GF-D8 (cell line): ENCODE data around the gene RHOD.

Experiments used
- DNase-seq: peaks from one replicate; lab custom pipeline; 2025; lab: John Stamatoyannopoulos, UW

Gene RHOD

DNA sequence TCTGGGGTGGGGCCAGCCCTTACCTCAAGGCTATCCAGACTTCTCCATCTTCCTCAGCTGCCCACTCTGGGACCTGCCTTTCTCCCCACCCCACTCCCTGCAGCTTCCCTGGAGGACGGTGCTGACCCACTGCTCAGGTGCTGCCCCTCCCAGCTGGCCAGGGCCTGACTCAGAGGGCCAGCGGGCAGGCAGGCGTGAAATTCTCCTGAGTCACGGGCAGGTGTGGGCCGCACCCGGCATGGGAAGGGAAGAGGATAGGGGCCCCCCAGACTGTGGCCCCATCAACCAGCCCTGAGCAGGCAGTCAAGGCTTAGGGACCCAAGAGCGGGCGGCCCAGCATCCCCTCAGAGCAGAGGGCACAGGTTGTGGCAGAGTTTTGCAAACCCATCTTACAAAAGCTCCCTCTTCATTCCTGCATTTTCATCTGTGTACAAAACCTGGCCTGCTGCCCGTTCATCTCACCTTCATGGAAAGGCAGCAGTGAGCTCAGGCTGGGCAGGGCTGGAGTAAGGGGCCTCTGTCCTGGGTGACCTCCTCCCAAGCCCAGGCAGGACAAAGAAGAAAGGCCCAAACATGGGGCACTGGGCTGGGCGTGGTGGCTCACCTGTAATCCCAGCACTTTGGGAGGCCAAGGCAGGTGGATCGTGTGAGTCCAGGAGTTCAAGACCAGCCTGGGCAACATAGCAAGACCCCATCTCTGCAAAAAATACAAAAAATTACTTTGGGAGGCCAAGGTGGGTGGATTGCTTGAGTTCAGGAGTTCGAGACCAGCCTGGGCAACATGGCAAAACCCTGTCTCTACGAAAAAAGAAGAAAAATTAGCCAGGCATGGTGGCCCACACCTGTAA is 6.1 kb downstream of the RHOD start:
- DNase-seq = no peak

DNA sequence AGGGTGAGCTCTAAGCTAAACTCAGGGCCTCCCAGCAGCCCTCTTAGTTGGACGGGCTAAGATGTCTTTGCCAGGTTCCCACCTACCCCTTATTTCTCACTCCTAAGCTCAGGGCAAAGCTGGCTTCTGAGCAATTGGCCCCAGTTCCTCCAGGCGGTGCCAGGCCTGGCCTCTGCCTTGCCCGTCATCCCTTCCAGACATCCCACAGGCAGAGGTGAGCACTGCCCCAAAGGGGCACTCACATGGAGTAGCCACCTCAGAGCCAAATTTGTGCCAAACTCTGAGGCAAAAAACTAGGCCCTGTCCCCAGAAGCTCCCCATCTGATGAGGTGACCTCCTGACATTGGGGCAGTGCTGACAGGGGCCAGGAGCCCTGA is 9.7 kb downstream of the RHOD start:
- DNase-seq = no peak

DNA sequence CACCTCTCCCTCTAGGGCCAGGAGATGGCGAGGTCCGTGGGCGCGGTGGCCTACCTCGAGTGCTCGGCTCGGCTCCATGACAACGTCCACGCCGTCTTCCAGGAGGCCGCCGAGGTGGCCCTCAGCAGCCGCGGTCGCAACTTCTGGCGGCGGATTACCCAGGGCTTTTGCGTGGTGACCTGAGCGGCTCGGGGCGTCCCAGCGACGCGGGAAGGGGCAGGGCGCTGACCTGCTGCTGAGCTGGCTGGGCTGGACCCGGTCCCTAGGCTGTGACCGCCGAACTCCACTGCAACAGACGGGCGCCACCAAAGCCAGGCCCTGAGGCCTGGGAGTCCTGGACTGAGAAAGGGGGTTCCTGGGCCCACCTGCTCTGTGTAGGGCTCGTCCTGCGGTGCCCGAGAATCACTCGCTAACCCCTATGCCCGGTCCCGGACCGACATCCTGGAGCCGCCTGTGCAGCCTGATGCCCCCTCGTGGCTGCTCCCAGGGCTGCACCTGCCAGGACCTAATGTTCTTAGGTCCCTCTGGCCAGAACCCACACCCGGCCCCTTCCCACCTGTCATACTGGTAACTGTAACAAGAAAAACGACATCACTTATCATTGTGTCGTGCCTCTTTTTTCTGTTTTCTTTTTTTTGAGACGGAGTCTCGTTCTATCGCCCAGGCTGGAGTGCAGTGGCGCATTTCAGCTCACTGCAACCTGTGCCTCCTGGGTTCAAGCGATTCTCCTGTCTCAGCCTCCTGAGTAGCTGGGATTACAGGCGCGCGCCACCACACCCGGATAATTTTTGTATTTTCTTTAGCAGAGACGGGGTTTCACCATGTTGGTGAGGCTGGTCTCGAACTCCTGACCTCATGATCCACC is 15.0 kb downstream of the RHOD start:
- DNase-seq = no peak

DNA sequence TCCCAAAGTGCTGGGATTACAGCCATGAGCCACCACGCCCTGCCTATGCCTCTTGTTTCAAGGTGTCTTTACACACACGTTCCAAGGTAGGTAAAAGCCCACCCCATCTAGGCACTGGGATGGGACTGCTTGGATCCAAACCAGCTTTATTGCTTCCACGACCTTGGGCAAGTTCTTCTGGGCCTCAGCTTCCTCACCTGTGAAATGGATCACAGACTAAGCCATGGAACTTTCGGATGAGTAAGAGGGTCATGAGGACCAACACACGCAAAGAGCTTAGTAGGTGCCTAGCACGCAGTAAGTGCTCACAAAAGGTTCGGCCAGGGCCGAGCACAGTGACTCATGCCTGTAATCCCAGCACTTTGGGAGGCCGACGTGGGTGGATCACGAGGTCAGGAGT is 15.6 kb downstream of the RHOD start:
- DNase-seq = no peak

DNA sequence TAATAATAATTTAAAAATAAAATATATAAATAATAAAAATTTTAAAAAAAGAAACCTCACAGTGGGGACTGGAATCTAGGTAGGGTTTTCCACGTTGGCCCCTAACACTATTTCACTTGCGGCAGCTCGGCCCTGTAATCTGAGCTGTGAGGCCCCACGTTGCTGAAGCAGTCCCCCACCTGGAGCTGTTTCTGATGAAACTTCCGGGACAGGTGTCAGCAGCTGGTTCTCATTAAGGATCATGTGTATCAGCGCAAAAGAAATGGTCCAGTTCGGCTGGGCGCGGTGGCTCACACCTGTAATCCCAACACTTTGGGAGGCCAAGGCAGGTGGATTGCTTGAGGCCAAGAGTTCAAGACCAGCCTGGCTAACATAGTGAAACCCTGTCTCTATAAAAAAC is 17.3 kb downstream of the RHOD start:
- no peak for DNase-seq

DNA sequence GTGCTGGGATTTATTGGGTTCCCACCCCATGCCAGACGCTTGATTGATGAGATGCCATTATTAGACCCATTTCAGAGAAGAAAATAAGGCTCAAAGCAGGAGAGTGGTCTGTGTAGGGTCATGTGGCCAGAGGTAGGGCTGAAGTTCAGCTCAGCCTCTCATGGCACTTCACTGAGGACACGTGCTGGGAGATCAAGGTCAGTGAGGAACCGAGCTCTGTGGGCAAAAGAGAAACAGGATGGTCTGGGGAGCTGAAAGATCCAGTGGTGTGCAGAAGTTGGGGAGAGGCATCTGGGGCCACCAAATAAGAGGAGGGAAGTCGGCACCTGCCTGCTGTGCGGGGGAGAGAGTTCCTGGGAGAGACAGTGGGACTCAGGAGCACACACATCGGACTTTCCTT is 19.6 kb downstream of the RHOD start:
- DNase-seq = no peak

DNA sequence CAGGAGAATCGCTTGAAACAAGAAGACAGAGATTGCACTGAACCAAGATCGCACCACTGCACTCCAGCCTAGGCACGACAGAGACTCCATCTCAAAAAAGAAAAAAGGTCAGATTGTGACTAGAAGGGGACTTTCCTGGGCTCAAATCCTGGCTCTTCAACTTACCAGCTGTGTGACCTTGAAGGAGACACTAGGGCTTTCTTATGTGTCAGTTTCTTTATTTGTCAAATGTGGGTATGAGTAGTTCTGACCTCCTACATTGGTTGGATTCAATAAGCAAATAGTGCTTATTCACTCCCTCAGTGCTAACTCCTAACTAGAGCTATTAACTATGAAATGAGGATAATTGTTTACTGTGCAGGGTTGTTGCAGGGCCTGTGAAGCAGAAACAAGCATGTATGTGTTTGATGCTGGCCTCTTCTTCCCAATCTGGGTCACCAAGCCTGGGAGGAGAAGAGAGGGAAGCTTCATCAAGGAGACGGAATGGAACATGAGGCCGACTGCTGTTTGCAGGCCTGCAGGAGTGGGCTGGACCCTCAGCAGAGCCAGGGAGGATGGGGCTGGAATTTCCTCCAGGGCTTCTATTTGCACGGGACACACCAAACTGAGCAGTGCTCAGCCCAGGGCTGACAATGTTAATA is 22.5 kb downstream of the RHOD start:
- no peak for DNase-seq

DNA sequence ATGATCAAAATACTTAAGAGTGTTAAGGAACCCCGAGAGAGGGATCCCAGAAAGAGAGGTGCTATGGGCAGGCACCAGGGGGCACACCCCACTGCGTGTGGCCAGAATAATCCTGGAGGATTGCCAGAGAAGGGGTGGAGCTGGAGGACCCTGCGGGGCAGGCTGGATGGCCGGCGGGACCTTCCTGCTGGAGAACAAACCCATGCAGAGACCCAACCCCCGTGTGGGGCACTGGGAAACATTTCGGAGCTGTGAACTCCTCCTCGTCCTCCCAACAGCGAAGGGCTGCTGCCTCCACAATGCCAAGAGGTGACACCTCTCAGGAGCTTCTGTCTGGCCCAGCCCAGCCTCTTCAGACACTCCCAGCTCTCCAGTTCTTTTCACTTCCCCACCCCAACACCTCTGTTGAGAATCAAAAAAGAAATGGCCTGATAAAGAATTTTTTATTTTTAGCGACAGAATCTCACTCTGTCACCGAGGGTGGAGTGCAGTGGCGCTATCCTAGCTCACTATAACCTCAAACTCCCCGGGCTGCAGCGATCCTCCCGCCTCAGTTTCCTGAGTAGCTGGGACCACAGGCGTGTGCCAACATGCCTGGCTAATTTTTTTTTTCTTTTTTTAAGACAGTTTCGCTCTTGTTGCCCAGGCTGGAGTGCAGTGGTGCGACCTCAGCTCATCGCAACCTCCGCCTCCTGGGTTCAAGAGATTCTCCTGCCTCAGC is 25.6 kb downstream of the RHOD start:
- no peak for DNase-seq

DNA sequence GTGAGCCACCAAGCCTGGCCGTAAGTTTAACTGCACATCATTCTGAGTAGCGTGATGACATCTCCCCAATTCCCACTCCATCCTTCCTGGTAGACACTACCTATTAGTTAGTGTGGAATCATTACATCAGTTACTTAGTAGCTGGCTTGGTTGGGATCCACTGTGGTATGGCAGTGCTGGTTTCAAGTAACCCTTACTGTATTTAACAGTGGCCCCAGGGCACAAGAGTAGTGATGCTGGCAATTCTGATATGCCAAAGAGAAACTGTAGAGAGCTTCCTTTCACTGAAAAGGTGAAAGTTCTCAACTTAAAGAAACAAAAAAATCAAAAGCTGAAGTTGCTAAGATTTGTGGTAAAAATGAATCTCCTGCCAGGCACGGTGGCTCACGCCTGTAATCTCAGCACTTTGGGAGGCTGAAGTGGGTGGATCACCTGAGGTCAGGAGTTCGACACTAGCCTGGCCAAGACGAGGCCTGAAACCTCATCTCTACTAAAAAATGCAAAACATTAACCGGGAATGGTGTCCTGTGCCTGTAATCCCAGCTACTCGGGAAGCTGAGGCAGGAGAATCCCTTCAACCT is 27.2 kb downstream of the RHOD start:
- no peak for DNase-seq

DNA sequence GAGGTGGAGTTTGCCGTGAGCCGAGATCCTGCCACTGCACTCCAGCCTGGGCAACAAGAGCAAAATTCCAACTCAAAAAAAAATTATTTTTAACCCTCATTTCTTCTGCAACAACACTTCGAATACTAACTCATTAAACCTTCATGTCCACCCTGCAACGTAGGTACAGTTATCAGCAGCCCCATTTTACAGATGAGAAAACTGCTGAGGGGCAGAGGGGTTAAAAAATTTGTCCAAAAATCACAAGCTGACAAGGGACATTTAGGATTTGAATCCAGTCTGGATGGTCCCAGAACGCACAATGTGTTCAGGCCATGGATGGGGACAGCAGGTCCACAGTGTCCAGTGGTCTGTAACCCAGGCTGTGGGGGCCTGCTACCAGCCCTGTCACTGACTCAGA is 29.0 kb downstream of the RHOD start:
- no peak for DNase-seq

DNA sequence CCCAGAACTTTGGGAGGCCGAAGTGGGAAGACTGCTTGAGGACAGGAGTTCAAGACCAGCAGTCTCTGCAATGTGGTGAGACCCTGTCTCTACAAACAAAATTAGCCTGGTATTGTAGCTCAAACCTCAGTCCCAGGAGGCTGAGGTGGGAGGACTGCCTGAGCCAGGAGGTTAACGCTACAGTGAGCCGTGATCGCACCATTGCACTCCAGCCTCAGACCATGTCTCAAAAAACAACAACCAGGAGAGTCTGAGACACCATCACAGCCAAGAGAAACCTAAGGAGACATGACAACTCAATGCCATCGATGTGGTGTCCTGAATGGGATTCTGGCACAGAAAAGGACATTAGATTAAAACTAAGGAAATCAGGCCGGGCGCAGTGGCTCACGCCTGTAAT is 34.1 kb downstream of the RHOD start:
- DNase-seq = no peak

DNA sequence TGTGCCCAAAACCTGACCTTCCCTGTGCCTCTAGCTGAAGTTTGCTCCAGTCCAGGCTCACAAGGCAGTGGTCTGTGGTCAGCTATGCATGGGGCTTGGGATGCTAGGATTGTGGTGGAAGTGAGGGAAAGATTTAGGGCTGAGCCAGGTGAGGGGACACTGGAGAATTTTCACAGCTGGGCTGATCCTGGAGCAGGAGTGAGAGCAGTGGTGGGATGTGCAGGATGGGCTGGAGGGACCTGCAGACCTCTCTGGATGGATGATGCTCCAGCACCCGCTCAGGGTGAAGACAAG is 38.5 kb downstream of the RHOD start:
- no peak for DNase-seq

DNA sequence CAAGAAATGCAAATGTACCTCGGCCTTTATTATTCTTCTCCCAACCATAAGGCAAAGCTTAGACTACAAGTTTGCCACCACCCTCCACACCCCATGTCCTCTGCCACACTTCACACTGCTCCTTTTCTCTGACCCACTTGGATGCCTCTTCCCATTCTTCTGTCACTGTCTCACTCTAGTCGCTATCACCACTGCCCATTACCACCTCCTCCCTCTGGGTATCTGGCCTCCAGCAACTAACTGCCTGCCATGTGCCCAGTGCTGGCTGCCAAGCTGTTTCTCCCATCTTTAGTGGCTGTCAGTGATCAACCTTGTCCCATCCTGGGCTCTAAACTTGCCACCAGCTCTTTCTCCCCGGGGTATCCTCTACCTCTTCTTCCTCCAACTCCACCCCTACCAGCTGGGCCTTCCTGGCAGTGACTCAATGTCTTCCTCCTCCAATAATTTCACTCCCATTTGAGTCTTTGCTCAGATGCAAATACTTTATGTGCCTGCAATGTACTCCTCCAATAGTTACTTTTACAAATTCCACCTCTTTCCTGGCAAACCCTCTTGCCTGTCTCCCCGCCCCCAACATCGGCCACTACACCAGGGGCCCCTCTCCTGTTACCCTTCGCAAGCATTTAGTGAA is 42.3 kb downstream of the RHOD start:
- DNase-seq = no peak

DNA sequence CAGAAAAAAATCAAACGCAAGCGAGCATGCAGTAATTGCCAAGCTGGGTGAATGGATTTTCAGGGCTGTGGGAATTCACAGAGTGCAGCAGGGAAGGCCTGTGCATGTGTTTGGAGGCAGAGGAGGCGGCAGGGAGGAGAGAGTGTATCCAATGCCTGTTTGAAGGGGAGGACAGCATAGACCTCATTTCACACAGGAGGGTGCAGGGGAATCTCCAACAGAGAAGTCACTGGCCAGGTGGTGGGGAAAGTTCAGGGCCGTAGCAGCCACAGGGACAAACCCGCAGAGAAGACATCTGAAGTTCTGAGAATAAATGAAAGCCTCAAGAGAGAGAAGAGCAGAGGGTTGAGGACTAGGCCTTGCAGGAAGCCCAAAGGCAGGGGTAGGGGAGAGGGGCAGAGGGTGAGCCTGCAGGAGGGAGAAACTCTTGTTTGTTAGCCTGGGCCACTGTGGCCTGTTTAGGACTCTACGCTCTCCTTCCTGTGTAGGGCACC is 43.2 kb downstream of the RHOD start:
- DNase-seq = no peak

DNA sequence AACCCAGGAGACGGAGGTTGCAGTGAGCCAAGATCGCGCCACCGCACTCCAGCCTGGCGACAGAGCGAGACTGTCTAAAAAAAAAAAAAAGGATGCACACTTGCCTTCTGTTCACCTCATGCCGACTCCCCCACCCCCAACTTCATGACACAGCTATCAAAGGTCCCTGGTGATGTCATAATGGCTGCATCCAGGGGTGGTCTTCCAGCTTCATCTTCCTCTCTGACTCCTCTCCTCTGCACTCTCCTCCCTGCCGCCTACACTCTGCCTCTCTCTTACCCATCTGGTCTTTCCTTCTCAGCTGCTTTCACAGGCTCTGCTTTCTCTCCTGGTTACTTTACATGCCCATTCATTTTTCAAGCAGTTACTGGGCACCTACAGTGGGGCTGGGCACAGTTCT is 46.0 kb downstream of the RHOD start:
- DNase-seq = no peak

DNA sequence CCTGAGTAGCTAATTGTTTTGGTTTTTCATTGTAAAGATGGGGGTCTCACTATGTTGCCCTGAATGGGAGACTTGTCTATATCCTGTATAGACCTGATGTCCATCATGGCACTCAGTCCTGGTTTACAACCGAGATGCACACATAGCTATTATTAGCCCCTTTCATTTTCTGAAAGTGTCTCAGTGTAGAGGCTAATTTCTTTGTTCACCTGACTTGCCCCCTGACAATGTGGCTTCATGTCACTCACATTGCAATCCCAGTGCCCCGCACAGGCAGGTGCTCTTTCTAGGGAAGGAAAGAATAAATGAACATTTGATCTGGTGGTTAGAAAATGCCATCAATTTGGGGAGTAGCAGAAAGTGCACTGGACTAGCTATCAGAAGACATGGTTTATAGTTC is 49.3 kb downstream of the RHOD start:
- no peak for DNase-seq

DNA sequence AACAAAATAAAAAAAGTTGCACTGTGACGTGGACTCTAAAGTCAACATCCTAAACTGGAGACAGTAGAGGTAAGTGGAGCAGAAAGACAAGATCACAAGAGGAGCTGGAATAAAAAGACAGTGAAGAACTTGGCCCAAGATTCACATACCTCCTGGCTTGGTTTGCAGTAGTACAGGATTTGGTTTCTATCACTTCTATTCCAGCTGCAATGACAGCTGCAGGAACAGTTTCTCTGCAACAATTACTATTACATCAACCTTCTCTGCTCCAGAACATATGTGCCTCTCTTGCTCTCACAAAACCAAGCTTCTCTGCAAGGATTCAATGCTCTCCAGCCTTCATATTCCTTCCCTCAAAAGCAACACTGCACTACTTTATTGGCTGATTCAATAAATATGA is 54.6 kb downstream of the RHOD start:
- no peak for DNase-seq

DNA sequence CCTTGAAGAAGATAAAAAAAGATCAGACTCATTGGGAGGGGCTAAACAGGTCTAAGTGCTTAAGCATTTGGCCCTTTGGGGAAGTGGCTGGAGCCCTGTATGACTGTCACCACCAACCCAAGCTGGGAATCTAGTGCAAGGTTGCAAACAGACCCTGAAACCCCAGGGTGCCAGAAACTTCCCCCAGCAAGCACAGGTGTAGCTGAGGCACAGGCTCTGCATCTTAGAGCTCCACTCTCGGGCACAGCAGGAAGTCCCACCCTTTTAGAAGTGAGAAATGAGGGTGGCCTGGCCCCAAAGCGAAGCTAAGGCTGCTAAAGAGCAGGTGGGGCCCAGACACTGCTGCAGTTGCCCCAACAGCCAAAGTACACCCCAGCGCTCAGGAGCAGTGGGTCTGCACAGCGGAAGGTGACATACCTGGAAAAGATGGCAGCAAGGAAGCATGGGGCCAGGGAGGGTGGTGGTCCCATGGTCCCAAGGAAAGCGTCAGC is 56.6 kb downstream of the RHOD start:
- DNase-seq = no peak

DNA sequence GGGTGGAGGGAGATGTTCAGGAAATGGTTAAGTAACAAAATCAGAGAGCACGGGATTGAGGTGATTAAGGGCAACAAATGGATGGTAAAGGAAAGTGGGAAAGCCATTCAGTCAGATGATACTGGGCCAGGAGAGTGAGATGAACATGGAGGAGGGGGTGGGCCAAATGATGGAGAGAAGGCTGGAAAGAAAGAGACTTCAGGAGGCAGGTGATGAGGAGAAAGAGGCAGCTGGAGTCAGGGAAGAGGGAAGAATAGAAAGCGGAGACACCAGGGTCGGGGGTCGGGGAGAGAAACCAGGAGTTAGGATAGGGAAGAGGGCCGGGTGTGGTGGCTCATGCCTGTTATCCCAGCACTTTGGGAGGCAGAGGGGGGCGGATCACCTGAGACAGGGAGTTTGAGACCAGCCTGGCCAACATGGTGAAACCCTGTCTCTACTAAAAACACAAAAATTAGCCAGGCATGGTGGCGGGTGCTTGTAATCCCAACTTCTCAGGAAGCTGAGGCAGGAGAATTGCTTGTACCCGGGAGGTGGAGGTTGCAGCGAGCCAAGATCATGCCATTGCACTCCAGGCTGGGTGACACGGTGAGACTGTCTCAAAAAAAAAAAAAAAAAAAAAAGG is 57.7 kb downstream of the RHOD start:
- no peak for DNase-seq

DNA sequence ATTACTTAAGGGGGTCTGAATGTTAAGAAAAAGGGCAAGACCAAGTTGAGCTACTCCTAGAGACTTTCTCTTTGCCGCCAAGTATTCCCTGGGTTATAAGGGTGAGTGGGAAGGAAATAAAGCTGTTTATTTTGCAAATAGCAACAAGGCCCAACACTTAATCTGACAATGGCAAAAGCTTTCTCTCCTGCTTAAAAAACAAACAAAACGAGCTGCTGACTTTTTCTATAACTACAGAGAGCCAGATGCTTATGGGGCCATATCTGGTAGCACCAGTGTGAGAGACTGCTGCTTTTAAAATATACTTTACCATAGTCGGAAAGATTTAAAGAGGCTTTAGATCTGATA is 60.1 kb downstream of the RHOD start:
- no peak for DNase-seq

DNA sequence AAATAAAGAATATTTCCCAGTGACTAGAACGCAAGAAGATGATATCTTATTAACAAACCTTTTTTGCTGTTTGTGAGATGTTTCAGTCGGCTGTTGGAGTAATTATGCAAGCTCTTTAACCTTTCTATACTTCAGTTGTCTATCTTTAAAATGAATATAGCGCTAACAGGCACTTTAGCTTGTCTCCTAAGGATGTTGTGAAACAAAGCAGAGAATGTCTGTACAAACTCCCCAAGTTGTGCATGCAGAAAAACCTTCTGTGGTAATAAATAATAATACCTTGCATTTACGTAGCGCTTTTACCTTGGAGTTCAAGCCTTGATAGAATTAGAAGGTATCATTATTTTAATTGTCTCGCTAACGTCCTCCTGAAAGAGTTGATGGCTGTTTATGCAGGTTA is 60.5 kb downstream of the RHOD start:
- no peak for DNase-seq
